ENCODE results near the gene PTPRE. TPM values are rescaled to one million over a fixed set of nuclear protein-coding genes. Genes with fewer than 3 reads are reported as not detected.

PTPRE gene
- polyA plus RNA-seq, 1 of the 3 experiments (the other 2 are of a cell fraction), result 11.8 TPM

DNA sequence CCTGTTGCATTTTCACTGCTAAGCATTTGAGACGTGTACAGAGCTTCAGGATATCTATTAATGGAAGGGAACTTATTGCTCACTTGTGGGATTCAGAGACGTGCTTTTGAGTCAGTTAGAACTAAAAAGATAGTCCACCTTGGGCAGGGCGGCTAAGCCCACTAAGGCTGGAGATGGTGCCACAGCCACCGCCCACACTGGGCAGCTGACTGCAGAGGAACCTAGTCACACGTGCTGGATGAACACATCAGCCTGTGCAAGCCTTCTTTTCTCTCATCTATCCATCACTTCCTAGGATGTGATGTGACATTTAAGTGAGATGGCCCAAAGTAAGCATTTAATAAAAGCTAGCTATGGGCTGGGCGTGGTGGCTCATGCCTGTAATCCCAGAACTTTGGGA lies 78.0 kb downstream of the PTPRE start:
- 95% methylated on average over 6 of the region's 6 CpGs for WGBS (ENCODE audit: low lambda C conversion rate)
- Histone ChIP-seq H3K9me2 (no peaks in the 10 kb centered on the region), H3K27ac (ENCODE audit: low read depth in 2 of 2, low read length in 1 of 2) (no peak overlapping the region), H3F3A (replicated peaks; ENCODE audit: insufficient read depth) (peaks cover 4% of the 10 kb centered on the region), H3K9ac (no peak overlapping the region), H3K4me2 (no peak overlapping the region), H2AFZ (ENCODE audit: low read depth) (no peak overlapping the region), H3K4me3 (ENCODE audit: low read depth in 2 of 2, low read length in 1 of 2) (no peak overlapping the region), H3K4me1 (ENCODE audit: control insufficient read depth in 1 of 2, insufficient read depth in 2 of 2, low read depth in 1 of 2, low read length in 1 of 2) (peaks cover 4 to 8% of the 10 kb centered on the region in 2 experiments; a peak in 3 of 4 replicates), H3K36me3 (replicated peaks in 1 of 2; ENCODE audit: control insufficient read depth in 1 of 2, insufficient read depth in 2 of 2, low read length in 1 of 2) (no peaks in the 10 kb centered on the region), H3K79me2 (ENCODE audit: insufficient read depth) (no peaks in the 10 kb centered on the region), H4K20me1 (ENCODE audit: insufficient read depth) (no peaks in the 10 kb centered on the region), H3K9me3 (no peaks in the 10 kb centered on the region), H3K27me3 (ENCODE audit: insufficient read depth) (no peaks in the 10 kb centered on the region)
- TF ChIP-seq, protein P1, sequence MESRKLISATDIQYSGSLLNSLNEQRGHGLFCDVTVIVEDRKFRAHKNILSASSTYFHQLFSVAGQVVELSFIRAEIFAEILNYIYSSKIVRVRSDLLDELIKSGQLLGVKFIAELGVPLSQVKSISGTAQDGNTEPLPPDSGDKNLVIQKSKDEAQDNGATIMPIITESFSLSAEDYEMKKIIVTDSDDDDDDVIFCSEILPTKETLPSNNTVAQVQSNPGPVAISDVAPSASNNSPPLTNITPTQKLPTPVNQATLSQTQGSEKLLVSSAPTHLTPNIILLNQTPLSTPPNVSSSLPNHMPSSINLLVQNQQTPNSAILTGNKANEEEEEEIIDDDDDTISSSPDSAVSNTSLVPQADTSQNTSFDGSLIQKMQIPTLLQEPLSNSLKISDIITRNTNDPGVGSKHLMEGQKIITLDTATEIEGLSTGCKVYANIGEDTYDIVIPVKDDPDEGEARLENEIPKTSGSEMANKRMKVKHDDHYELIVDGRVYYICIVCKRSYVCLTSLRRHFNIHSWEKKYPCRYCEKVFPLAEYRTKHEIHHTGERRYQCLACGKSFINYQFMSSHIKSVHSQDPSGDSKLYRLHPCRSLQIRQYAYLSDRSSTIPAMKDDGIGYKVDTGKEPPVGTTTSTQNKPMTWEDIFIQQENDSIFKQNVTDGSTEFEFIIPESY (IDR thresholded peaks at IDR 0.05; ENCODE audit: borderline replicate concordance, low read depth), result no peak
- TF ChIP-seq, protein P2, sequence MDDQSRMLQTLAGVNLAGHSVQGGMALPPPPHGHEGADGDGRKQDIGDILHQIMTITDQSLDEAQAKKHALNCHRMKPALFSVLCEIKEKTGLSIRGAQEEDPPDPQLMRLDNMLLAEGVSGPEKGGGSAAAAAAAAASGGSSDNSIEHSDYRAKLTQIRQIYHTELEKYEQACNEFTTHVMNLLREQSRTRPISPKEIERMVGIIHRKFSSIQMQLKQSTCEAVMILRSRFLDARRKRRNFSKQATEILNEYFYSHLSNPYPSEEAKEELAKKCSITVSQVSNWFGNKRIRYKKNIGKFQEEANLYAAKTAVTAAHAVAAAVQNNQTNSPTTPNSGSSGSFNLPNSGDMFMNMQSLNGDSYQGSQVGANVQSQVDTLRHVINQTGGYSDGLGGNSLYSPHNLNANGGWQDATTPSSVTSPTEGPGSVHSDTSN (IDR thresholded peaks at IDR 0.05), result no peak
- TF ChIP-seq CHD2 (IDR thresholded peaks at IDR 0.05; ENCODE audit: low read length, partially characterized antibody), result no peak
- no peak for TF ChIP-seq GATA2 (CRISPR knock-in tag; IDR thresholded peaks at IDR 0.05)
- no peak for TF ChIP-seq FOXJ3 (CRISPR knock-in tag; IDR thresholded peaks at IDR 0.05)
- no peak for TF ChIP-seq RXRA (IDR thresholded peaks at IDR 0.05; ENCODE audit: borderline replicate concordance, low read depth)
- TF ChIP-seq POLR2AphosphoS5 (IDR thresholded peaks at IDR 0.05; ENCODE audit: low read depth, low read length), result no peak
- TF ChIP-seq FOSL2 (IDR thresholded peaks at IDR 0.05; ENCODE audit: borderline replicate concordance, low read depth), result no peak
- TF ChIP-seq YY1 (IDR thresholded peaks at IDR 0.05; ENCODE audit: low read depth), result no peak
- no peak for TF ChIP-seq RCOR1 (IDR thresholded peaks at IDR 0.05; ENCODE audit: low read length)
- TF ChIP-seq EP300 (IDR thresholded peaks at IDR 0.05; ENCODE audit: borderline replicate concordance in 1 of 2, low read depth in 1 of 2, low read length in 1 of 2), result no peak
- no peak for TF ChIP-seq EZH2phosphoT487 (IDR thresholded peaks at IDR 0.05; ENCODE audit: borderline replicate concordance, low read depth)
- TF ChIP-seq SMC3 (IDR thresholded peaks at IDR 0.05; ENCODE audit: low read depth, low read length), result no peak
- TF ChIP-seq SIN3A (IDR thresholded peaks at IDR 0.05; ENCODE audit: borderline replicate concordance, low read depth, low read length), result no peak
- TF ChIP-seq, protein P3, sequence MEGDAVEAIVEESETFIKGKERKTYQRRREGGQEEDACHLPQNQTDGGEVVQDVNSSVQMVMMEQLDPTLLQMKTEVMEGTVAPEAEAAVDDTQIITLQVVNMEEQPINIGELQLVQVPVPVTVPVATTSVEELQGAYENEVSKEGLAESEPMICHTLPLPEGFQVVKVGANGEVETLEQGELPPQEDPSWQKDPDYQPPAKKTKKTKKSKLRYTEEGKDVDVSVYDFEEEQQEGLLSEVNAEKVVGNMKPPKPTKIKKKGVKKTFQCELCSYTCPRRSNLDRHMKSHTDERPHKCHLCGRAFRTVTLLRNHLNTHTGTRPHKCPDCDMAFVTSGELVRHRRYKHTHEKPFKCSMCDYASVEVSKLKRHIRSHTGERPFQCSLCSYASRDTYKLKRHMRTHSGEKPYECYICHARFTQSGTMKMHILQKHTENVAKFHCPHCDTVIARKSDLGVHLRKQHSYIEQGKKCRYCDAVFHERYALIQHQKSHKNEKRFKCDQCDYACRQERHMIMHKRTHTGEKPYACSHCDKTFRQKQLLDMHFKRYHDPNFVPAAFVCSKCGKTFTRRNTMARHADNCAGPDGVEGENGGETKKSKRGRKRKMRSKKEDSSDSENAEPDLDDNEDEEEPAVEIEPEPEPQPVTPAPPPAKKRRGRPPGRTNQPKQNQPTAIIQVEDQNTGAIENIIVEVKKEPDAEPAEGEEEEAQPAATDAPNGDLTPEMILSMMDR (IDR thresholded peaks at IDR 0.05), result no peak
- no peak for TF ChIP-seq TAF1 (IDR thresholded peaks at IDR 0.05; ENCODE audit: borderline replicate concordance, low read depth, low read length)
- TF ChIP-seq RAD21 (IDR thresholded peaks at IDR 0.05; ENCODE audit: low read length), result no peak
- no peak for TF ChIP-seq JUND (IDR thresholded peaks at IDR 0.05)
- TF ChIP-seq ELF1 (IDR thresholded peaks at IDR 0.05), result no peak
- no peak for TF ChIP-seq GABPA (IDR thresholded peaks at IDR 0.05; ENCODE audit: low read depth)
- POLR2A ChIA-PET, result no interaction called here
- DNase-seq, result no peak
- CTCF ChIA-PET, result interaction anchor here (1.3 to 1.8 kb wide), 2 partner anchors 8 to 10 kb away, joined by 3 to 4 read pairs; no protein-coding TSS in a partner anchor
